ENCODE measurements around the gene METTL25. TPM values are rescaled to one million over a fixed set of nuclear protein-coding genes. Genes with fewer than 3 reads are reported as not detected.

The METTL25 gene
- total RNA-seq, 4 donors from 2014 or later: 10.2 to 20.0 (median 14.4) TPM

DNA sequence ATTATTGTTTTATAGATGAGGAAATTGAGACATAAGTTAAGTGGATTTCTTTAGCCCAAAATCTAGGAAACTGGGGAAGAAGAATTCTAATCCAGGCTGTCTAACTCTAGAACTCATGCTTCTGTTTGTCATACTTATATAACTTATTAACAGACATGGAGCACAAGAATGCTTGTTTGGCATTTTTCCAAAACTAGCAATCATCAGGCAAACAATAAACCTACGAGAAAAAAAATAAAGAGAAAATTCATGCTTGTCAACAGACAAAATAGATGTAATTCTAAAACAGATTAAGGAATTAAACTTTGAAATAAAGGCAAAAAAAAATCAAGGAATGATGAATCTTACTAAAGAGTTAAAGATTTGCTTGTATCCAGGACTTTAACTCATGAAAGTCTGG is 103.1 kb downstream of the METTL25 start:
- no peak for DNase-seq (ENCODE audit: low spot score)
- ATAC-seq (ENCODE audit: low FRiP score): no peak
- TF ChIP-seq, protein P1, sequence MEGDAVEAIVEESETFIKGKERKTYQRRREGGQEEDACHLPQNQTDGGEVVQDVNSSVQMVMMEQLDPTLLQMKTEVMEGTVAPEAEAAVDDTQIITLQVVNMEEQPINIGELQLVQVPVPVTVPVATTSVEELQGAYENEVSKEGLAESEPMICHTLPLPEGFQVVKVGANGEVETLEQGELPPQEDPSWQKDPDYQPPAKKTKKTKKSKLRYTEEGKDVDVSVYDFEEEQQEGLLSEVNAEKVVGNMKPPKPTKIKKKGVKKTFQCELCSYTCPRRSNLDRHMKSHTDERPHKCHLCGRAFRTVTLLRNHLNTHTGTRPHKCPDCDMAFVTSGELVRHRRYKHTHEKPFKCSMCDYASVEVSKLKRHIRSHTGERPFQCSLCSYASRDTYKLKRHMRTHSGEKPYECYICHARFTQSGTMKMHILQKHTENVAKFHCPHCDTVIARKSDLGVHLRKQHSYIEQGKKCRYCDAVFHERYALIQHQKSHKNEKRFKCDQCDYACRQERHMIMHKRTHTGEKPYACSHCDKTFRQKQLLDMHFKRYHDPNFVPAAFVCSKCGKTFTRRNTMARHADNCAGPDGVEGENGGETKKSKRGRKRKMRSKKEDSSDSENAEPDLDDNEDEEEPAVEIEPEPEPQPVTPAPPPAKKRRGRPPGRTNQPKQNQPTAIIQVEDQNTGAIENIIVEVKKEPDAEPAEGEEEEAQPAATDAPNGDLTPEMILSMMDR (IDR thresholded peaks at IDR 0.05): no peak

GRCh38 chr12:82461836-82462235 is 103.5 kb downstream of the METTL25 start:
- TF ChIP-seq, protein P1 (IDR thresholded peaks at IDR 0.05): no peak
- ATAC-seq (ENCODE audit: low FRiP score) (no peak), DNase-seq (ENCODE audit: low spot score) (no peak)

DNA sequence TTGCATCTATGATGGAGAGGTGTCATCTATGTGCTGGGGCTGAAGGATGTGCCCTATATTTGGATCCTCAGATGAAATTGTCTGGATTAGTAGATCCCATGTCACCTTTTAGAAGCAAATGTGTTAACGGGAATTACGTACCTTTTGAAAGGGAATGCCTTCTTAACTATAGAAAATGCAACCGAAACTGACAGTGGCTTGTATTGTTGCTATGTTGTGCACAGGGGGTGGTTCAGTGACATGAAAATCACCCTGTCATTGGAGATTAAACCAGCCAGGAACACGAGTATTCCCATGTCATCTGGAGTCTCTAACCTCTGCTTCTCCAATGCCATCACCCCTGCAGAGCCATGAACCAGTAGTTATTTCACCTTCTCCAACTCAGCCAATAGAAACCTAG is 110.2 kb downstream of the METTL25 start:
- DNase-seq (ENCODE audit: low spot score) (no peak), ATAC-seq (ENCODE audit: low FRiP score) (no peak)
- TF ChIP-seq, protein P1 (IDR thresholded peaks at IDR 0.05): no peak

- DNase-seq (ENCODE audit: low spot score) (no peak), ATAC-seq (ENCODE audit: low FRiP score) (no peak)
- TF ChIP-seq, protein P1 (IDR thresholded peaks at IDR 0.05): no peak
Observed at GRCh38 chr12:82470906-82471512, 112.7 kb downstream of the METTL25 start.

- DNase-seq (ENCODE audit: low spot score) (no peak), ATAC-seq (ENCODE audit: low FRiP score) (no peak)
- TF ChIP-seq, protein P1 (IDR thresholded peaks at IDR 0.05): no peak
Observed at GRCh38 chr12:82473111-82473754, 114.9 kb downstream of the METTL25 start.

- ATAC-seq (ENCODE audit: low FRiP score): no peak
- TF ChIP-seq, protein P1 (IDR thresholded peaks at IDR 0.05): no peak
- DNase-seq (ENCODE audit: low spot score): no peak
Observed at GRCh38 chr12:82474181-82474797, 116.0 kb downstream of the METTL25 start.

GRCh38 chr12:82474798-82475184 is 116.5 kb downstream of the METTL25 start:
- TF ChIP-seq, protein P1 (IDR thresholded peaks at IDR 0.05): no peak
- ATAC-seq (ENCODE audit: low FRiP score) (no peak), DNase-seq (ENCODE audit: low spot score) (no peak)

All from omental fat pad (tissue), 4 donors.